WERI-Rb-1 (cell line): ENCODE data around the gene AHRR.

Experiments
- DNase-seq: peaks from one replicate; pipeline ENCODE4 v3.0.0-alpha.2; 2020
- H3K27ac ChIP-seq: fragments of 250-450 bp; sonication (Bioruptor Pico); 2 replicates; pipeline ENCODE4 v1.5.1; 2020; ENCODE audit warnings: mild to moderate bottlenecking, moderate library complexity
- H3K27me3 ChIP-seq: fragments of 250-450 bp; sonication (Bioruptor Pico); 2 replicates; pipeline ENCODE4 v1.5.1; 2021; ENCODE audit warnings: mild to moderate bottlenecking, low read depth, moderate library complexity; ENCODE audit not compliant: insufficient read depth, severe bottlenecking
- H3K36me3 ChIP-seq: fragments of 250-450 bp; sonication (Bioruptor Pico); 2 replicates; pipeline ENCODE4 v1.5.1; 2020; ENCODE audit warnings: mild to moderate bottlenecking, moderate library complexity
- H3K4me3 ChIP-seq: 2 replicates; pipeline ENCODE4 v1.5.1; 2011; ENCODE audit warnings: low read depth, mild to moderate bottlenecking, control low read depth, low read length
- H3K9me3 ChIP-seq: fragments of 250-450 bp; sonication (Bioruptor Pico); 2 replicates; pipeline ENCODE4 v1.5.1; 2021; ENCODE audit warnings: mild to moderate bottlenecking, moderate library complexity; ENCODE audit not compliant: severe bottlenecking
- TF ChIP-seq, protein P1 (sequence below): IDR thresholded peaks from 2 replicates; pipeline ENCODE4 v1.5.1; 2011; ENCODE audit warnings: low read depth, mild to moderate bottlenecking, control low read depth, inconsistent platforms, low read length

AHRR gene

DNA sequence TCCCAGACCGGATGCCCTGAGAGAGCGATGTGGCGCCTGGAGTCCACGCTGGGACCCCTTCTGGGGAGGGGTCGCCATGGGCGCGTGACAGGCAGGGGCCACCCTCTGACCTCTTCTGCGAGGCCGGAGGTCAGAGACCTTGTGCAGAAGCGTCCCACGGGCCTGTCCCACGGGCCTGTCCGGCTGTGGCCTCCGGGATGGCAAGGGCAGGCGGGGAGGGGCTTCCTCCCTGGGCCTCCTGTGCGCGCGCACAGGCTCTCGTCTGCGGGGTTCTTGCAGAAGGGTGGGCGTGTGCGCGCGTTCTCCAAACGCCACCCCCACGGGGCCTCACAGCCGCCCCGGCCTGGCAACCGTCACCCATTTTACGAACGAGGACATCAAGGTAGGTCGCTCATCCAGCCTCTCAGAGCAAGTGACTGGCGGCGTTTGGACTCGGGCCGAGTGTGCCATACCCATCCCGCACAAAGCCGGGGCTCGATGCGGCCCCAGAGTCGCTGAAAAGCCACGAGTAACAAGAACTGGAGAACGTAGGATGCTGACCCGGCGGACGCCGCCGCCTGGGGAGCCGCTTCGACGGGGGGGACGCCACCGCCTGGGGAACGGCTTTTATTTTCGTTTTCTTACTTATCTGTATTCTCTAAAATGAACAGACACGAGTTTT is 897 bp downstream of the AHRR start:
- Histone ChIP-seq H3K9me3 (peaks cover 4% of the 10 kb centered on the region), H3K4me3 (no peak overlapping the region), H3K27me3 (peaks cover 51% of the 10 kb centered on the region), H3K36me3 (no peaks in the 10 kb centered on the region), H3K27ac (no peak overlapping the region)
- TF ChIP-seq, protein P1, sequence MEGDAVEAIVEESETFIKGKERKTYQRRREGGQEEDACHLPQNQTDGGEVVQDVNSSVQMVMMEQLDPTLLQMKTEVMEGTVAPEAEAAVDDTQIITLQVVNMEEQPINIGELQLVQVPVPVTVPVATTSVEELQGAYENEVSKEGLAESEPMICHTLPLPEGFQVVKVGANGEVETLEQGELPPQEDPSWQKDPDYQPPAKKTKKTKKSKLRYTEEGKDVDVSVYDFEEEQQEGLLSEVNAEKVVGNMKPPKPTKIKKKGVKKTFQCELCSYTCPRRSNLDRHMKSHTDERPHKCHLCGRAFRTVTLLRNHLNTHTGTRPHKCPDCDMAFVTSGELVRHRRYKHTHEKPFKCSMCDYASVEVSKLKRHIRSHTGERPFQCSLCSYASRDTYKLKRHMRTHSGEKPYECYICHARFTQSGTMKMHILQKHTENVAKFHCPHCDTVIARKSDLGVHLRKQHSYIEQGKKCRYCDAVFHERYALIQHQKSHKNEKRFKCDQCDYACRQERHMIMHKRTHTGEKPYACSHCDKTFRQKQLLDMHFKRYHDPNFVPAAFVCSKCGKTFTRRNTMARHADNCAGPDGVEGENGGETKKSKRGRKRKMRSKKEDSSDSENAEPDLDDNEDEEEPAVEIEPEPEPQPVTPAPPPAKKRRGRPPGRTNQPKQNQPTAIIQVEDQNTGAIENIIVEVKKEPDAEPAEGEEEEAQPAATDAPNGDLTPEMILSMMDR: no peak
- DNase-seq: no peak

DNA sequence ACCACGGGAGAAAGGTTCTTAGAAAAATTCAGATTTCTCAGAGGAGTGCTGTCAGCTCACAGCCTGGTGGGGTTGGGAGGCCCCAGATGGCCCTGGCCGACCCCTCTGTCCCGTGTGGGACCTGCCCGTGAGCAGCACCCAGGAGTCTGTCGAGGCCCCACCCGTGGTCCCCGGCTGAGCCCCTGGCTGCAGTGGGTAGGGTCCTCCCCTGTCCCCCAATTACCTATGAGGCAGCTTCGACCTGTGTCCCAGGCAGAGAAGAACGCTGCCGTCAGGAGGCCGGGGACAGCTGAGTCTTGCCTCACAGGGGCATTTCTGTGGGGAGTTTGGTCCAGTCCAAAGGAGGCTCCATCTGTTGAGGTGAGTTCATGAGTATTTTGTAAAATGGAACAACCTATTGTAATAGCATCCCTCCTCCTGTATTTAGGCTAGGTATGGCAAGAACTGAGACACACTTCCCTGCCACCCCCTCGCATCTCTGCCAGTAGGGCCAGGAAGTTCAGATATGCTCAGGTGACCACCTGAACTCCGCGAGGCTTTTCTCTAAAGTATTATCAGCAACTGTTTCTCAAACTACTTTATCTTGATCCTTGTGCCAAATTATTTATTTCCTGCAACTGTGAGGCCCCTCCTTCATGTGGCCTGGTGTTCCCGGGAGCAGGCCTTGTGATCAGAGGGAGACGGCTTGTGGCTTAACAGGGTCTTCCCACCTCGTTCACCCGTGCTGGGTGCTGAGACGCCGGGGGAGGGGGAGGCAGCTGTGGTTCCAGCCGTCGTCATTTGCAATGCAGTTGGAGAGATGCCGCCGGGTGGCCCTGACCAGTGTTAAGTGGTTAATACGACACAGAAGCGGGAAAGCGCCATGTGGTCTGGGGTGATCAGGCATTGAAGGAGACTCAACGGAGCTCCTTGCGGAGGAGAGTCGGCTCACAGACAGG is 1.7 kb downstream of the AHRR start:
- DNase-seq: no peak
- TF ChIP-seq, protein P1: no peak
- Histone ChIP-seq H3K4me3 (no peak overlapping the region), H3K27me3 (peaks cover 51% of the 10 kb centered on the region), H3K27ac (no peak overlapping the region), H3K36me3 (no peaks in the 10 kb centered on the region), H3K9me3 (peaks cover 4% of the 10 kb centered on the region)

DNA sequence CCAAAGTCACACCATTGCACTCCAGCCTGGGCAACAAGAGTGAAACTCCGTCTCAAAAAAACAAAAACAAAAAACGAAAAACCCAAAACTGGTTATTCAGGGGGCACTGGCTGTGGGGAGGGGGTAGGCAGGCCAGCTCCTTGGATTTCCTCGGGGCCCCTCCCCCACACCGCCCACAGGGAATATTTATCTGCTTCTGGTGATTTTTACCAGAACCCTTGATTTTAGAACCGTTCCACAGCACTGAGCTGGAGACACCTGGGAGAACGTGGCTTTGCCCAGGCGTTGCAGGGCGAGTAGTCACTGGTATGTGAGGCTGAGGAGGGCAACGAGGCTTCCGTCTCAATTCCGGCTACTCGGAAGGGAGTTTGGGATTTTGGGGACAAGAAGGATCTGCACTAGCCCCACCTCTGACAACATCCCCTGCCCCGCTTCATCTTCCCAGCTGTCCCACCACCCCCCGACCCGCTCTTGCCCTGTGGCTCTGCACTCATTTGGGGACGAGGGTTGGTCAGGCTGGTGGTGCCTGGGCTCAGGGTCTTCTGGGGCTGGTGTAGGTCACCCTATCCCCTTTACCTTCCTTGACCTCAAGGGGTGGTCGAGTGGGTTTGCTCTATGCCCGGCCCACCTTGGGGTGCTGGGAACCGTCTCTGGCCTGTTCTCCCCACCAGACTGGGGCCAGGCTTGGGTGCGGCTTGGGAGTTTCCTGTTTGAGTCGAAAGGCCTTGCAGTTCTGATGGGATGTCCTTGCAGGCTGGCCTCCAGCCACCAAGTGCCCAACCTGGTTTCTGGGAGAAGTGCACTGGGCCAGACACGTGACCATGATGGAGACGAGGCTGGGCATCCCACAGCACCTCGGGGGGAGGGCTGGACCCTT is 3.5 kb downstream of the AHRR start:
- Histone ChIP-seq H3K9me3 (peaks cover 4% of the 10 kb centered on the region), H3K36me3 (no peaks in the 10 kb centered on the region), H3K4me3 (no peak overlapping the region), H3K27me3 (peaks cover 33% of the 10 kb centered on the region), H3K27ac (no peak overlapping the region)
- DNase-seq: no peak
- TF ChIP-seq, protein P1: no peak

DNA sequence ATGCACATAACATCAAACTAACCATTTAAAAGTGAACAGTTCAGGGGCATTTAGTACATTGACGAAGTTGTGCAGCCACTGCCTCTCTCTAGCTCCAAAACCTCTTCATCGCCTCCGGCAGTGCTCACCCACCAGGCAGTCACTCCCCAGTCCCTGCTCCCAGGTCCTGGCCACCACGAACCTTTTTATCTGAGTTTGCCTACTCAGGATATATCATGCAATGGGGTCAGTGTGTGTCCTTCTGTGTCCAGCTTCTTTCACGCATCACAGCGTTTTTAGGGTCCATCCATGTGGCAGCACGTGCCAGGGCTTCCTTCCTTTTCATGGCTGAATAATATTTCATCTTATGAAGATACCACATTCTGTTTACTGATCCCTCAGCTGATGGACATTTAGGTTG is 4.6 kb downstream of the AHRR start:
- DNase-seq: no peak
- Histone ChIP-seq H3K4me3 (no peak overlapping the region), H3K9me3 (peaks cover 4% of the 10 kb centered on the region), H3K36me3 (no peaks in the 10 kb centered on the region), H3K27ac (no peak overlapping the region), H3K27me3 (peaks cover 22% of the 10 kb centered on the region)
- TF ChIP-seq, protein P1: no peak

DNA sequence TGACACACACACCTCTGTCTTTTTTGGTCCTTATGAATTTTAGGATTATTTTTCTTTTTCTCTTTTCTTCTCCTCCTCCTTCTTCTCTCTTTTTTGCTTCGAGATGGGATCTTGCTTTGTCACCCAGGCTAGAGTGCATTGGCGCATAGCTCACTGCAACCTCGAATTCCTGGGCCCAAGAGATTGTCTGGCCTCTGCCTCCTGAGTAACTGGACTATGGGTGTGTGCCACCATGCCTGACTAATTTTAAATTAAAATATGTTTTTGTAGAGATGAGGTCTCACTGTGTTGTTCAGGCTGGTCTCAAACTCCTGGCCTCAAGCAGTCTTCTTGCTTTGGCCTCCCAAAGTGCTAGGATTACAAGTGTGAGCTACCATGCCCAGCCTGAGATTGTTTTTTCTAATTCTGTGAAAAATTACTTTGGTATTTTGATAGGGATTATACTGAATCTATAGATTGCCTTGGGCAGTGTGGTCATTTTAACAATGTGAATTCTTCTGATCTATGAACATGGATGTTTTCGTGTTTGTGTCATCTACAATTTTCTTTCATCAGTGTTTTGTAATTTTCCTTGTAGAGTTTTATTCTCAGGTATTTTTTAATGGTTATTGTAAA is 7.7 kb downstream of the AHRR start:
- Histone ChIP-seq H3K27ac (no peak overlapping the region), H3K36me3 (no peaks in the 10 kb centered on the region), H3K27me3 (no peaks in the 10 kb centered on the region), H3K4me3 (no peak overlapping the region), H3K9me3 (no peaks in the 10 kb centered on the region)
- TF ChIP-seq, protein P1: no peak
- no peak for DNase-seq
